Stimulated activated naive CD8-positive, alpha-beta T cell treated with anti-CD3 and anti-CD28 coated beads, Interleukin-15, Interleukin-2, amounts not matched to agents 100 U/mL and 50 U/mL, for 24 hours (primary cell): ENCODE results near the gene RAC2.
A peak's percentile ranks its signal among the peaks of the same experiment; 100 is the strongest.

Experiments
- ATAC-seq: fragments of 150-1000 bp; cut with Tn5 transposase; one replicate; pipeline ENCODE4 v1.10.0; 2021
- DNase-seq: peaks from one replicate; pipeline ENCODE4 v3.0.0; 2021

RAC2 gene

GRCh38 chr22:37187891-37188761, 55.9 kb downstream of the RAC2 start, which contains the start of gene C1QTNF6:
C1QTNF6 (minus strand) TSS chr22:37188247; CDS start chr22:37188213, 34 bp downstream.
- ATAC-seq = no peak

GRCh38 chr22:37187552-37187890, 56.5 kb downstream of the RAC2 start:
- DNase-seq (no peak), ATAC-seq (no peak)

More at GRCh38 chr22:37187891-37188761, 55.9 kb downstream of the RAC2 start, which contains the start of gene C1QTNF6:
- DNase-seq = no peak

GRCh38 chr22:37186997-37187522, 57.0 kb downstream of the RAC2 start:
- DNase-seq (no peak), ATAC-seq (no peak)

GRCh38 chr22:37186228-37186996, 57.7 kb downstream of the RAC2 start:
- ATAC-seq = peak; percentile 73
- peak; percentile 50 for DNase-seq

GRCh38 chr22:37185646-37186227, 58.3 kb downstream of the RAC2 start:
- no peak for ATAC-seq
- no peak for DNase-seq

- DNase-seq = no peak
These were observed 59.1 kb downstream of the RAC2 start for GRCh38 chr22:37184816-37185541.

GRCh38 chr22:37184380-37184755, 59.7 kb downstream of the RAC2 start:
- ATAC-seq = no peak
- no peak for DNase-seq

More at GRCh38 chr22:37184816-37185541, 59.1 kb downstream of the RAC2 start:
- ATAC-seq = no peak

- no peak for DNase-seq
- no peak for ATAC-seq
These were observed 60.4 kb downstream of the RAC2 start for GRCh38 chr22:37183432-37184379.

GRCh38 chr22:37182949-37183245, 61.2 kb downstream of the RAC2 start:
- ATAC-seq = no peak

GRCh38 chr22:37182101-37182948, 61.7 kb downstream of the RAC2 start:
- no peak for DNase-seq
- no peak for ATAC-seq

More at GRCh38 chr22:37182949-37183245, 61.2 kb downstream of the RAC2 start:
- DNase-seq = no peak

GRCh38 chr22:37181681-37182080, 62.4 kb downstream of the RAC2 start:
- ATAC-seq (no peak), DNase-seq (no peak)

GRCh38 chr22:37180531-37181231, 63.4 kb downstream of the RAC2 start:
- ATAC-seq (no peak), DNase-seq (no peak)

- ATAC-seq (no peak), DNase-seq (no peak)
These were observed 64.2 kb downstream of the RAC2 start for GRCh38 chr22:37179622-37180420.

GRCh38 chr22:37179126-37179470, 65.0 kb downstream of the RAC2 start:
- DNase-seq (no peak), ATAC-seq (no peak)

- DNase-seq (no peak), ATAC-seq (no peak)
These were observed 65.5 kb downstream of the RAC2 start for GRCh38 chr22:37178350-37179125.

GRCh38 chr22:37177755-37178154, 66.3 kb downstream of the RAC2 start:
- DNase-seq (no peak), ATAC-seq (no peak)

- ATAC-seq = no peak
- no peak for DNase-seq
These were observed 66.8 kb downstream of the RAC2 start for GRCh38 chr22:37177221-37177620.
